Stomach (tissue), 9 donors: ENCODE measurements around the gene MEP1B. TPM values are rescaled to one million over a fixed set of nuclear protein-coding genes. Genes with fewer than 3 reads are reported as not detected.

Experiments used
- DNase-seq, 2 donors: peaks; one replicate each; pipeline versions ENCODE4 v3.0.0 to v3.0.0-alpha.2; 2013 to 2019
- H3K27ac ChIP-seq, 5 donors: fragments of 200-600 bp in 4 of 5; sonication (generic) in 4 of 5; one replicate each; pipeline ENCODE4 v1.5.1; 2013 to 2019; ENCODE audit warnings: mild to moderate bottlenecking in 1 of 5, moderate library complexity in 1 of 5
- H3K27me3 ChIP-seq, 3 donors: fragments of 200-600 bp; sonication (generic); one replicate each; pipeline ENCODE4 v1.5.1; 2017 to 2019; ENCODE audit warnings: mixed run types in 1 of 3
- H3K36me3 ChIP-seq, 4 donors: fragments of 200-600 bp; sonication (generic); 1 replicate in 3 of 4; 2 replicates in 1 of 4; pipeline ENCODE4 v1.5.1; 2016 to 2019
- H3K4me1 ChIP-seq, 4 donors: fragments of 200-600 bp; sonication (generic); one replicate each; pipeline ENCODE4 v1.5.1; 2016 to 2019
- H3K4me3 ChIP-seq, 4 donors: fragments of 200-600 bp; sonication (generic) in 3 of 4; one replicate each; pipeline ENCODE4 v1.5.1; 2016 to 2019; ENCODE audit warnings: mild to moderate bottlenecking in 1 of 4
- H3K9me3 ChIP-seq, 4 donors: fragments of 200-600 bp; sonication (generic); one replicate each; pipeline ENCODE4 v1.5.1; 2016 to 2019
- EP300 ChIP-seq: sonication (generic); formaldehyde crosslinking; IDR thresholded peaks from one replicate; pipeline ENCODE4 v1.6.1; 2017; ENCODE audit warnings: antibody characterized with exemption
- POLR2A ChIP-seq, 4 donors: fragments of 450-650 bp; IDR thresholded peaks; one replicate each; pipeline ENCODE4 v1.6.1; 2016; ENCODE audit warnings: antibody characterized with exemption in 4 of 4, control low read depth in 2 of 4, mild to moderate bottlenecking in 1 of 4, moderate library complexity in 1 of 4
- POLR2AphosphoS5 ChIP-seq, 3 donors: sonication (generic); formaldehyde crosslinking; IDR thresholded peaks; one replicate each; pipeline ENCODE4 v1.6.1; 2016; ENCODE audit warnings: antibody characterized with exemption in 3 of 3
- WGBS, 5 donors: extraction: QIAGEN DNeasy Blood & Tissue Kit in 3 of 5; methylation state at CpG; one replicate each; pipeline versions ENCODE4 v1.1.5 to v1.1.7; 2013 to 2018; 5-methylcytosine and 5-hydroxymethylcytosine counted together
- intact Hi-C: fragments of 100-400 bp; cut with DNase I; formaldehyde crosslinking; loops from one replicate; pipeline ENCODE4 v1.15.1; 2023; ENCODE audit warnings: low total_unique reads
- polyA plus RNA-seq, 3 donors: library from polyadenylated mRNA; stranded (reverse); fragments of 200-250 nt; gene quantifications; one replicate each; pipeline ENCODE4 v1.2.3, GENCODE V29; 2013
- total RNA-seq, 5 donors: library from RNA; depleted of rRNA; stranded (reverse); fragments of >200 nt; gene quantifications; one replicate each; pipeline versions ENCODE4 v1.1.0 to v1.2.3, GENCODE V29; 2014 to 2016
- TF ChIP-seq, protein P1 (sequence below), 7 experiments: fragments of 450-650 bp in 4 of 7; fragments of 200-600 bp in 3 of 7; sonication (generic) in 3 of 7; IDR thresholded peaks; one replicate each; pipeline ENCODE4 v1.5.1; 2016 to 2019; ENCODE audit warnings: antibody characterized with exemption in 7 of 7, control low read depth in 2 of 7, mild to moderate bottlenecking in 1 of 7
- donor health status: healthy with polysubstance abuse.
- donor health status: Bipolar disorder and iron deficiency.
- donor health status: healthy.

MEP1B gene
- total and polyA plus RNA-seq, 8 donors: 1.1 TPM; not detected in 7

- no peak for DNase-seq
- H3K9me3 ChIP-seq: no peaks in the 10 kb centered on the region
- no peaks in the 10 kb centered on the region for H3K4me1 ChIP-seq
- H3K27ac ChIP-seq: no peak overlapping the region
- H3K36me3 ChIP-seq: no peaks in the 10 kb centered on the region
- H3K4me3 ChIP-seq: no peak overlapping the region
- TF ChIP-seq POLR2A (IDR thresholded peaks at IDR 0.05) (no peak), POLR2AphosphoS5 (IDR thresholded peaks at IDR 0.05) (no peak), EP300 (no peak)
- TF ChIP-seq, protein P1, sequence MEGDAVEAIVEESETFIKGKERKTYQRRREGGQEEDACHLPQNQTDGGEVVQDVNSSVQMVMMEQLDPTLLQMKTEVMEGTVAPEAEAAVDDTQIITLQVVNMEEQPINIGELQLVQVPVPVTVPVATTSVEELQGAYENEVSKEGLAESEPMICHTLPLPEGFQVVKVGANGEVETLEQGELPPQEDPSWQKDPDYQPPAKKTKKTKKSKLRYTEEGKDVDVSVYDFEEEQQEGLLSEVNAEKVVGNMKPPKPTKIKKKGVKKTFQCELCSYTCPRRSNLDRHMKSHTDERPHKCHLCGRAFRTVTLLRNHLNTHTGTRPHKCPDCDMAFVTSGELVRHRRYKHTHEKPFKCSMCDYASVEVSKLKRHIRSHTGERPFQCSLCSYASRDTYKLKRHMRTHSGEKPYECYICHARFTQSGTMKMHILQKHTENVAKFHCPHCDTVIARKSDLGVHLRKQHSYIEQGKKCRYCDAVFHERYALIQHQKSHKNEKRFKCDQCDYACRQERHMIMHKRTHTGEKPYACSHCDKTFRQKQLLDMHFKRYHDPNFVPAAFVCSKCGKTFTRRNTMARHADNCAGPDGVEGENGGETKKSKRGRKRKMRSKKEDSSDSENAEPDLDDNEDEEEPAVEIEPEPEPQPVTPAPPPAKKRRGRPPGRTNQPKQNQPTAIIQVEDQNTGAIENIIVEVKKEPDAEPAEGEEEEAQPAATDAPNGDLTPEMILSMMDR (IDR thresholded peaks at IDR 0.05): no peak
- H3K27me3 ChIP-seq: no peaks in the 10 kb centered on the region
- 85 to 92% (median 88%) methylated on average over 6 of the region's 6 CpGs for WGBS, 5 donors
- intact Hi-C loops: no loop called here
These were observed 69.7 kb downstream of the MEP1B start for GRCh38 chr18:32259553-32259952.

- Histone ChIP-seq H3K9me3 (no peaks in the 10 kb centered on the region), H3K27me3 (no peaks in the 10 kb centered on the region), H3K4me3 (no peak overlapping the region), H3K36me3 (no peaks in the 10 kb centered on the region), H3K4me1 (no peaks in the 10 kb centered on the region), H3K27ac (no peak overlapping the region)
- intact Hi-C loops: loop anchor here (10.0 kb wide), 1 partner anchor 96 kb away; no protein-coding TSS in a partner anchor
- TF ChIP-seq EP300: no peak
- no peak for TF ChIP-seq POLR2AphosphoS5 (IDR thresholded peaks at IDR 0.05)
- TF ChIP-seq, protein P1 (IDR thresholded peaks at IDR 0.05): no peak
- no peak for TF ChIP-seq POLR2A (IDR thresholded peaks at IDR 0.05)
- no peak for DNase-seq
- 90 to 97% (median 96%) methylated on average over 5 of the region's 5 CpGs for WGBS, 5 donors
These were observed 71.2 kb downstream of the MEP1B start for GRCh38 chr18:32261003-32261402.

DNA sequence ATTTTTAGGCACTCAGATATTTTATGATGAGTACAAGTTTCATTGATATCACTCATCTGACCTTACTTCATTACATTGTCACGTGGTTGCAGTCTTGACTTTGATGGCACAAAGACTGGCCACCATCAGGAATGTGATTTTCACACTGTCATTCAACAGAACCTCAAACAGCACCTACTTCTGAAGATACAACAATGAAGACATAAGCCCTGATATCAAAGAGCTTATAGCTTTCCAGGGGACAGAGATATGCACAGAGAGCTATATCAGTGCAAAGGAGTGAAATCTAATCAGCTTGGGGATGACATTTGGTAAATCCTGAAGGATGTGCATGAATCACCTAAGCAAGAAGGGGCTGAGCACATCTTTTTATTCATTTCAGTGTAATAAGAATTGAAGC is 72.3 kb downstream of the MEP1B start:
- Histone ChIP-seq H3K4me1 (no peaks in the 10 kb centered on the region), H3K36me3 (peaks cover 0 to 10% (median 6%) of the 10 kb centered on the region in 4 donors), H3K9me3 (no peaks in the 10 kb centered on the region), H3K4me3 (no peak overlapping the region), H3K27me3 (no peaks in the 10 kb centered on the region), H3K27ac (no peak overlapping the region)
- no peak for DNase-seq
- 71 to 94% (median 83%) methylated on average over 1 of the region's 1 CpG for WGBS, 5 donors
- TF ChIP-seq POLR2A (IDR thresholded peaks at IDR 0.05): no peak
- TF ChIP-seq POLR2AphosphoS5 (IDR thresholded peaks at IDR 0.05): no peak
- TF ChIP-seq, protein P1 (IDR thresholded peaks at IDR 0.05): no peak
- no peak for TF ChIP-seq EP300
- intact Hi-C loops: loop anchor here (10.0 kb wide), 1 partner anchor 97 kb away; no protein-coding TSS in a partner anchor

DNA sequence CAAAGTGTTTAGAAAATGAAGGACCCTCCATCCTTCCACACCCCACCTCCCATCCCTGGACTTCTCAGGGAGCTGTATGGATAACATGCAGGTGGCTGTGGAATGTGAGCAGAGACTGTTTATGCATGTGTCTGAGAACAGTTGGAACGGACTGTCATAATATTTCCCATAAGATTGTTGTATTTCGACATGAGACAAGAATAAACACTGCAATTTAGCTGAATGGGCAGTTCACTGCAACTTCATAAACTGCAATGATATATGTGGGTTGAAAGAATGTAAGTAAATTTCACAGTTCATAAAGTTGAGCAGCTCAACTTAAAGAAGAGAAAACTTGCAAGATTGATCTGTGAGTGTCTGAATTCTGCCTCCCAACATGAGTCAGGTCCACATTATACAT is 74.6 kb downstream of the MEP1B start:
- peaks cover 8 to 33% (median 29%) of the 10 kb centered on the region in 4 donors for H3K36me3 ChIP-seq
- no peaks in the 10 kb centered on the region for H3K27me3 ChIP-seq
- TF ChIP-seq POLR2AphosphoS5 (IDR thresholded peaks at IDR 0.05): no peak
- TF ChIP-seq EP300: no peak
- TF ChIP-seq, protein P1 (IDR thresholded peaks at IDR 0.05): no peak
- TF ChIP-seq POLR2A (IDR thresholded peaks at IDR 0.05): no peak
- DNase-seq: no peak
- no peak overlapping the region for H3K4me3 ChIP-seq
- intact Hi-C loops: loop anchor here (10.0 kb wide), 1 partner anchor 100 kb away; no protein-coding TSS in a partner anchor
- no peaks in the 10 kb centered on the region for H3K9me3 ChIP-seq
- WGBS, 5 donors: 51 to 82% (median 72%) methylated on average over 2 of the region's 2 CpGs
- no peak overlapping the region for H3K27ac ChIP-seq
- no peaks in the 10 kb centered on the region for H3K4me1 ChIP-seq
